OCI-LY1 (cell line): ENCODE measurements around the gene ANKRD10.

Source experiments
- EZH2 ChIP-seq: fragments of 200-600 bp; sonication (generic), shearing (Covaris generic); IDR thresholded peaks from 2 replicates; pipeline ENCODE4 v1.8.0; 2017; ENCODE audit warnings: borderline replicate concordance, mixed run types, mild to moderate bottlenecking, antibody characterized with exemption, low read length, moderate library complexity, mixed read lengths
- TF ChIP-seq, protein P1 (sequence below): fragments of 200-600 bp; sonication (generic), shearing (Covaris generic); IDR thresholded peaks from 2 replicates; pipeline ENCODE4 v1.5.1; 2017; ENCODE audit warnings: mild to moderate bottlenecking, antibody characterized with exemption, low read length, moderate library complexity, mixed read lengths

DNA sequence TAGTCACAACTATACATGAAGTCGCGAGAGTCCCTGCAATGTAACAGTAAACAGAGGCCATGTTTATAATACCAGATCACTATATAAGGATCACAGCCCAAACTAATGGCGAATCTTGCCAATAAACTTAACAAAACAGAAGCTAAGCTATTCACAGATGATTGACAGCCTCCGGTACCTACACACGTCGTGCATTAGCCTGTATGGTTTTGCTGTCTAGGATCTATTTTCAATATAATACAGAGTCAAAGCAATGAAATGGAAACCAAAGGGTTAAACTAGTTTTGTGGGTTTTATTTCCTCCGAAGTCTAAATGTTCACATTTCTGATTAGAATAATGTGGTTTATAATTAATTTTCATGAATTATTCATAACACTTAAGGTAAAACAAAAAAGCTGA, 10.1 kb downstream of the ANKRD10 start:
- TF ChIP-seq, protein P1, sequence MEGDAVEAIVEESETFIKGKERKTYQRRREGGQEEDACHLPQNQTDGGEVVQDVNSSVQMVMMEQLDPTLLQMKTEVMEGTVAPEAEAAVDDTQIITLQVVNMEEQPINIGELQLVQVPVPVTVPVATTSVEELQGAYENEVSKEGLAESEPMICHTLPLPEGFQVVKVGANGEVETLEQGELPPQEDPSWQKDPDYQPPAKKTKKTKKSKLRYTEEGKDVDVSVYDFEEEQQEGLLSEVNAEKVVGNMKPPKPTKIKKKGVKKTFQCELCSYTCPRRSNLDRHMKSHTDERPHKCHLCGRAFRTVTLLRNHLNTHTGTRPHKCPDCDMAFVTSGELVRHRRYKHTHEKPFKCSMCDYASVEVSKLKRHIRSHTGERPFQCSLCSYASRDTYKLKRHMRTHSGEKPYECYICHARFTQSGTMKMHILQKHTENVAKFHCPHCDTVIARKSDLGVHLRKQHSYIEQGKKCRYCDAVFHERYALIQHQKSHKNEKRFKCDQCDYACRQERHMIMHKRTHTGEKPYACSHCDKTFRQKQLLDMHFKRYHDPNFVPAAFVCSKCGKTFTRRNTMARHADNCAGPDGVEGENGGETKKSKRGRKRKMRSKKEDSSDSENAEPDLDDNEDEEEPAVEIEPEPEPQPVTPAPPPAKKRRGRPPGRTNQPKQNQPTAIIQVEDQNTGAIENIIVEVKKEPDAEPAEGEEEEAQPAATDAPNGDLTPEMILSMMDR: no peak
- TF ChIP-seq EZH2: no peak
